GM12873 (cell line): ENCODE measurements around the gene LRRC49.

Experiments
- TF ChIP-seq, protein P1 (sequence below): IDR thresholded peaks from 2 replicates; pipeline ENCODE4 v1.5.1; 2012; ENCODE audit warnings: low read depth, mild to moderate bottlenecking, moderate library complexity, low read length, control low read depth; ENCODE audit not compliant: insufficient read depth; ENCODE audit errors: missing control alignments

Gene LRRC49

GRCh38 chr15:70976851-70977250 lies 84.2 kb downstream of the LRRC49 start:
- TF ChIP-seq, protein P1, sequence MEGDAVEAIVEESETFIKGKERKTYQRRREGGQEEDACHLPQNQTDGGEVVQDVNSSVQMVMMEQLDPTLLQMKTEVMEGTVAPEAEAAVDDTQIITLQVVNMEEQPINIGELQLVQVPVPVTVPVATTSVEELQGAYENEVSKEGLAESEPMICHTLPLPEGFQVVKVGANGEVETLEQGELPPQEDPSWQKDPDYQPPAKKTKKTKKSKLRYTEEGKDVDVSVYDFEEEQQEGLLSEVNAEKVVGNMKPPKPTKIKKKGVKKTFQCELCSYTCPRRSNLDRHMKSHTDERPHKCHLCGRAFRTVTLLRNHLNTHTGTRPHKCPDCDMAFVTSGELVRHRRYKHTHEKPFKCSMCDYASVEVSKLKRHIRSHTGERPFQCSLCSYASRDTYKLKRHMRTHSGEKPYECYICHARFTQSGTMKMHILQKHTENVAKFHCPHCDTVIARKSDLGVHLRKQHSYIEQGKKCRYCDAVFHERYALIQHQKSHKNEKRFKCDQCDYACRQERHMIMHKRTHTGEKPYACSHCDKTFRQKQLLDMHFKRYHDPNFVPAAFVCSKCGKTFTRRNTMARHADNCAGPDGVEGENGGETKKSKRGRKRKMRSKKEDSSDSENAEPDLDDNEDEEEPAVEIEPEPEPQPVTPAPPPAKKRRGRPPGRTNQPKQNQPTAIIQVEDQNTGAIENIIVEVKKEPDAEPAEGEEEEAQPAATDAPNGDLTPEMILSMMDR: no peak

DNA sequence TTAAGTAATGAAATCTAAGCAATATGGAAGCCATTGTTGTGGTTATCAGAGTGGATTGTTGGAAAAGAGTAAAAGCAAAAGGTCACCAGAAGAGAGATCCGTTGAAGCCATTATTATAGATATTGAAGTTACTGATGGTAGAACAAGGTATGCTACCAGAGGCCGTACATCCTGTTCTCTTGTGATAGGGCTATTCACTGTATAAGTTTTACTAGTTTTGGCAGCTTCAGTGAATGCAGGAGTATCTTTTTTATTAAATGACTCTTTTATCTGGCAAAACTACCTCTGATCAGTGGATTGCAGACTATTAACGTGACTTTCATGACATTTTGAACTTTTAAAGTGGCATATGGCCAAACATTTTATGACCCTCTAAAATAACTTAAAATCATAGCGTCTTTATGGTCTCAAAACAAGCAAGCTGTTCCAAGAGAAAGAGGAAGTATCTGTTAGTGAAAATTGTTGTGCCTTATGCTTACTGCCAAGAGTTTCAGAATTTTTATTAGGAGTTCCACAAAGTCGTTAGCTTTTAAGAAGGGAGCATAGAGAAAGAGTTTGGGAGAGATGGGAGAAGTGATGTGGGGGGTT lies 102.9 kb downstream of the LRRC49 start:
- TF ChIP-seq, protein P1: no peak

DNA sequence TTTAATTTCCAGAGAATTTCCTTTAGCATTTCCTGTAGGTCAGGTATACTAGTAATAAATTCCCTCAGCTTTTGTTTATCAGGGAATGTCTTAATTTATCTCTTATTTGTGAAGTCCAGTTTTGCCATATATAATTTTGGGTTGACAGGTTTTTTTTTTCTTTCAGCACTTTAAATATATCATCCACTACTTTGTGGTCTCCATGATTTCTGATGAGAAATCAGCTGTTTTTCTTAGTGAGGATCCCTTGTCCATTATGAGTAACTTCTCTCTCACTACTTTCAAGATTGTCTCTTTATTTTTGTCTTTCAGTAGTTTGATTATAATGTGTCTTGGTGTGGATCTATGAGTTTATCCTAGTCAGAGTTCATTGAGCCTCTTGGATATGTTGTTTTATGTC lies 105.7 kb downstream of the LRRC49 start:
- TF ChIP-seq, protein P1: no peak

- TF ChIP-seq, protein P1: no peak
These were observed 109.7 kb downstream of the LRRC49 start for GRCh38 chr15:71002316-71002715.

DNA sequence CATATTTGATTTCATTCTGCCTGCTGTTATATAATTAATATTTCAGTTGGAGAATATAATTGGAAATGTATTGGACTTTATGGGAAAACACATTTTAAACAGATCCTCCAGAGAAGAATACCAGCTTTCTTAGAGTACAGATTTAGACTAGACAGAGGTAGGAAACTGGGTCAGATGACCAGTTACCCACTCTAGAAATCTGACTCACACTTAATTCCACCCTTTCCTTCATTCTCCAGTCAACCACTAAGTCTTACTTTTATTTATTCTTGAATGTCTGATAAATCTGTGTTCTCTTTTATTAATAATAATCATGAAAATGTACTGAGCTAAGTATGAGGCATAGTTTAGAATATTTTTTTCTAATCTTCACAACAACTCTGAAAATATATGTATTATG lies 110.7 kb downstream of the LRRC49 start:
- TF ChIP-seq, protein P1: no peak

DNA sequence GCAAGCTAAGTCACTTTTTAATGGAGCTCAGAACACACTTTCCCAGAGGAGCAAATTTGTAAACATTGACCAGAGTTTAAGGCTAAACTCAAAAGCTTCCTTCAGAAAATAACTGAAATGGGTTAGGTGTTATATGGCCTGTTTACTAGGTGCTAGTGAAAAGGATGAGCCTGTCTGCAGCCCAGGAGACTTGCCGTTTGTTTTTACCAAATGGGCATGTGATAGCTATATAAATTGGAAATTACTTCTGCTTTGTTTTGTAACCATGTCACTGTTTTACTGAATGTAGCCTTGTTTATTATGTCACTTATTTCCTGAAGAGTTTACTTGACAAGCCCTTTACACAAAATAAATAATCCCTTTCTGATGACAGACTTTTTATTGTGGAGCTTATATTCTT lies 113.3 kb downstream of the LRRC49 start:
- TF ChIP-seq, protein P1: no peak

- TF ChIP-seq, protein P1: no peak
These were observed 115.7 kb downstream of the LRRC49 start for GRCh38 chr15:71008250-71008870.

DNA sequence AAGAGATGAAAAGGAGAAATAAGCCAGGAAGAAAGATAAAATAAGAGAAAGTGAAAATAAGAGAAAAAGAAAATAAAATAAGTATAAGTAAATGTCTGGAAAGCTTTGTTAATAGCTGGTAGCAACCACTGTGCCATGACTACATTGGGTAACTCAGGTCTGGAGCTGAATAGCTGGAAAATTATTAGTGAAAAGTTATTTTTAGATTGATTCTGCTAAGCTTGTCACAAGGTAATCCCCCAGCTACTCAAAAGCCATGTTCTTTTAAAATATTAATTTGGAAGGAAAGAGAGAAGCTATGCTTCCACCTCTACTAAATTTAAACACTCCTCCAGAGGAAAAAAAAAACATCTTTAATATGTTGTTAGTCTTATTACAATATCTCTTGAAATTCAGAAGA lies 117.8 kb downstream of the LRRC49 start:
- TF ChIP-seq, protein P1: no peak
